ENCODE data around the gene GPX2. TPM values are rescaled to one million over a fixed set of nuclear protein-coding genes. Genes with fewer than 3 reads are reported as not detected.

The GPX2 gene
- total and polyA plus RNA-seq, 10 of the 15 experiments (the other 5 are each of a cell fraction or from before 2014, with no cell fraction given) = not detected

- peak overlapping the region; percentile 57 for H3K27ac ChIP-seq (ENCODE audit: control insufficient read depth, insufficient read depth)
- H3K4me2 ChIP-seq (ENCODE audit: control insufficient read depth, insufficient read depth) = peak overlapping the region; percentile 40
- ChIA-PET RAD21 (ENCODE audit: unreplicated experiment) (interaction anchor here (0.8 to 1.2 kb wide), 4 partner anchors 14 to 75 kb away, joined by 3 to 5 read pairs (median 3); no protein-coding TSS in a partner anchor), SMC1A (ENCODE audit: uncharacterized antibody, unreplicated experiment) (interaction anchor here (0.8 to 4.8 kb wide), 4 partner anchors 8 to 95 kb away, joined by 3 to 25 read pairs (median 8); partner anchors contain the start of gene CHURC1), CTCF (interaction anchor here (1.1 to 2.4 kb wide), 4 partner anchors 8 to 91 kb away, joined by 4 to 9 read pairs (median 6); partner anchors contain the start of gene CHURC1), POLR2A (interaction anchor here (1.2 to 2.3 kb wide), 2 partner anchors 8 to 24 kb away, joined by 3 to 5 read pairs; no protein-coding TSS in a partner anchor)
- H3K9me3 ChIP-seq (replicated peaks; ENCODE audit: control insufficient read depth, insufficient read depth, low read length) = no peaks in the 10 kb centered on the region
- no peaks in the 10 kb centered on the region for H4K20me1 ChIP-seq (ENCODE audit: control insufficient read depth, insufficient read depth)
- in situ Hi-C loops (cut with MboI) = no loop called here
- H3K79me2 ChIP-seq (ENCODE audit: control insufficient read depth, insufficient read depth, low read length) = no peaks in the 10 kb centered on the region; the same call in 1 of the 2 replicates
- ATAC-seq = peak; percentile 89
- DNase-seq (ENCODE audit: low read depth, low spot score) = peak; percentile 46
- H3K9ac ChIP-seq (ENCODE audit: control insufficient read depth, insufficient read depth, low read length) = no peak overlapping the region
- H3K27me3 ChIP-seq (replicated peaks in 1 of 2; ENCODE audit: control insufficient read depth in 2 of 2, insufficient read depth in 2 of 2, low read length in 1 of 2) = no peaks in the 10 kb centered on the region
- no TSS peak for BruUV-seq (replicated peaks)
- peaks cover 17% of the 10 kb centered on the region for H3K4me1 ChIP-seq (ENCODE audit: control insufficient read depth, insufficient read depth, low read length)
- H3K36me3 ChIP-seq (ENCODE audit: control insufficient read depth in 2 of 2, insufficient read depth in 2 of 2, low read length in 1 of 2) = peaks cover 2 to 27% of the 10 kb centered on the region in 2 experiments; a peak in 3 of 4 replicates
- intact Hi-C loops (cut with micrococcal nuclease; ENCODE audit: unreplicated experiment) = no loop called here
- peak; percentile 41 for FAIRE-seq
- WGBS (ENCODE audit: insufficient coverage, insufficient replicate concordance, low lambda C conversion rate, missing lambda C conversion rate) = 43% methylated on average over 7 of the region's 7 CpGs
- no peak overlapping the region for H2AFZ ChIP-seq (ENCODE audit: control insufficient read depth, low read depth, low read length)
- no peak overlapping the region for H3K4me3 ChIP-seq
- TF ChIP-seq KDM1A (IDR thresholded peaks at IDR 0.05; ENCODE audit: borderline replicate concordance) (no peak), JUND (IDR thresholded peaks at IDR 0.05; ENCODE audit: low read depth, low read length) (no peak), ZNF384 (IDR thresholded peaks at IDR 0.05; ENCODE audit: borderline replicate concordance, low read depth, low read length) (no peak), SMAD5 (IDR thresholded peaks at IDR 0.05; ENCODE audit: low read depth) (no peak), MXI1 (IDR thresholded peaks at IDR 0.05; ENCODE audit: low read depth, low read length) (no peak), FOXK2 (IDR thresholded peaks at IDR 0.05) (no peak), IRF3 (IDR thresholded peaks at IDR 0.05) (no peak), EZH2 (IDR thresholded peaks at IDR 0.05; ENCODE audit: borderline replicate concordance, control insufficient read depth, low read depth, low read length) (no peak), NRF1 (conservative IDR thresholded peaks at IDR 0.05; ENCODE audit: low read depth, low read length) (no peak), ZBTB33 (IDR thresholded peaks at IDR 0.05) (no peak), POLR2AphosphoS2 (IDR thresholded peaks at IDR 0.05; ENCODE audit: low read depth, low read length) (no peak), ZNF687 (IDR thresholded peaks at IDR 0.05) (no peak; the same call in 1 of the 2 replicates), RELA (IDR thresholded peaks at IDR 0.05; ENCODE audit: borderline replicate concordance, partially characterized antibody) (no peak), BMI1 (IDR thresholded peaks at IDR 0.05; ENCODE audit: borderline replicate concordance) (no peak), FOS (IDR thresholded peaks at IDR 0.05; ENCODE audit: borderline replicate concordance, extremely low read depth, insufficient read length) (no peak), ATF7 (IDR thresholded peaks at IDR 0.05; ENCODE audit: low read depth) (0 out of 2 replicates have a peak, but pooled peaks have one; percentile 27), PAX8 (IDR thresholded peaks at IDR 0.05) (no peak)
These were observed 14.1 kb downstream of the GPX2 start for GRCh38 chr14:64928239-64929013.

All from GM12878 (cell line).